OCI-LY3 (cell line): ENCODE results near the gene FAM50B.

Experiments used
- H2AFZ ChIP-seq: fragments of 200-600, 300-600 bp; shearing (Covaris generic); 2 replicates; pipeline ENCODE4 v1.6.0; 2014; ENCODE audit warnings: antibody characterized with exemption, low read depth, low read length
- H3K27ac ChIP-seq: fragments of 200-600, 300-600 bp; sonication (generic); 2 replicates; pipeline ENCODE4 v1.5.1; 2014; ENCODE audit warnings: mild to moderate bottlenecking, low read length, moderate library complexity, mixed read lengths
- H3K27me3 ChIP-seq: fragments of 200-600, 300-600 bp; sonication (generic); 2 replicates; pipeline ENCODE4 v1.6.1; 2014; ENCODE audit warnings: low read depth, low read length, mixed read lengths
- H3K36me3 ChIP-seq: fragments of 200-600, 300-600 bp; sonication (generic); replicated peaks from 2 replicates; pipeline ENCODE3; 2014; ENCODE audit warnings: low read depth, low read length, mixed read lengths
- H3K4me1 ChIP-seq: fragments of 300-600, 200-600 bp; sonication (generic); 2 replicates; pipeline ENCODE4 v1.6.1; 2014; ENCODE audit warnings: low read length, mixed read lengths
- H3K4me2 ChIP-seq: fragments of 200-600, 300-600 bp; sonication (generic); 2 replicates; pipeline ENCODE4 v1.6.1; 2014; ENCODE audit warnings: low read length, mixed read lengths
- H3K4me3 ChIP-seq: fragments of 300-600, 200-600 bp; sonication (generic); 2 replicates; pipeline ENCODE4 v1.5.1; 2014; ENCODE audit warnings: antibody characterized with exemption, mild to moderate bottlenecking, low read length, moderate library complexity
- H3K79me2 ChIP-seq: fragments of 300-600, 200-600 bp; shearing (Covaris generic); 2 replicates; pipeline ENCODE4 v1.6.1; 2014; ENCODE audit warnings: mild to moderate bottlenecking, low read length, mixed read lengths
- H3K9ac ChIP-seq: fragments of 300-600, 200-600 bp; shearing (Covaris generic); 2 replicates; pipeline ENCODE4 v1.6.0; 2014; ENCODE audit warnings: mild to moderate bottlenecking, low read length, moderate library complexity
- H3K9me3 ChIP-seq: fragments of 200-600, 300-600 bp; shearing (Covaris generic); 2 replicates; pipeline ENCODE4 v1.6.1; 2014; ENCODE audit warnings: low read length, mixed read lengths; ENCODE audit not compliant: insufficient read depth
- H4K20me1 ChIP-seq: fragments of 200-600, 300-600 bp; sonication (generic); 2 replicates; pipeline ENCODE4 v1.6.1; 2016; ENCODE audit warnings: low read length, mixed read lengths; ENCODE audit not compliant: insufficient read depth
- EZH2phosphoT487 ChIP-seq: fragments of 200-600 bp; shearing (Covaris generic); IDR thresholded peaks from 2 replicates; pipeline ENCODE4 v1.6.1; 2018; ENCODE audit warnings: antibody characterized with exemption, mixed run types, low read depth
- TF ChIP-seq, protein P1 (sequence below): fragments of 200-600, 300-600 bp; sonication (generic); IDR thresholded peaks from 2 replicates; pipeline ENCODE4 v1.5.1; 2014; ENCODE audit warnings: antibody characterized with exemption, low read length, low read depth

FAM50B gene

DNA sequence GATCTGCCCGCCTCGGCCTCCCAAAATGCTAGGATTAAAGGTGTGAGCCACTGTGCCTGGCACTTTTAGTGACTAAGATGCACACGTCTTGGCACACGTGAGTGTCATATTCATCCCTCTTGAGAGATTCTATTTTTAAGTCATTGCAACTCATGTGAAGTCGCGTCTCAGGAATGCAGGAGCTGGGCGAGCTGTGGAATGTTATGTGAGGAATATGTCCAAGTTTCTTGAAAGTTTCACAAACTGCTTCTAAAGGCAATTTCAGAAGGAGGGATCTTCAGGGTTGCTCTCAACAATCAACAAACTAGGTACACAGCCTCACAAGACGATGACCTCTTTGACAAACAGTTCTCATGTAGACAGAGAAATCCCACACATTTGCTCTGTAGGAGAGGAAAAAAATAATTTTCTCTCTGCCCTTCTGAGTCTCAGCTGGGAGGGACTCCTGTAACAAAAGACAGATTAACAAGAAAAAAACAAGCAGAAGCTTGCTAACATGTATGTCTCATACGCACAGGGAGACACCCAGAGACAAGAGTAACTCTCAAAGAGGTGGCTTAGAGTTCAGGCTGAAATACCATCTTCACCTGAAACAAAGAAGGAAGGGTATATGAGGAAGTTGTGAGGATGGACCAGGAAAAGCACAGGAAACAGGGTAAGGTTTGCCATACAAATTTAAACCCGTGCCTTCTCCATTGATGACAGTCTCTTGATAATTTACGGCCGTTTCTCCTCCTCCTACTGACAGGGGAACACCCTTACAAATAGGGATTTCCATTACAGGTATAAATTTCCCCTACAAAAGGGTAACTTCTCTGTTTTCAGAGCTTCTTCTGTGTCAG, 45.3 kb upstream of the FAM50B start:
- Histone ChIP-seq H2AFZ (0 out of 2 replicates have a peak overlapping the region, but pooled peaks have one; percentile 12), H3K4me1 (peaks cover 45% of the 10 kb centered on the region), H3K36me3 (peaks cover 4% of the 10 kb centered on the region), H3K9ac (peak overlapping the region; percentile 57; the same call in 1 of the 2 replicates), H3K4me2 (peak overlapping the region; percentile 64), H3K4me3 (peak overlapping the region; percentile 30), H3K9me3 (peaks cover 6% of the 10 kb centered on the region; the same call in 1 of the 2 replicates), H3K27me3 (no peaks in the 10 kb centered on the region), H4K20me1 (no peaks in the 10 kb centered on the region), H3K79me2 (no peaks in the 10 kb centered on the region), H3K27ac (peak overlapping the region; percentile 90)
- TF ChIP-seq, protein P1, sequence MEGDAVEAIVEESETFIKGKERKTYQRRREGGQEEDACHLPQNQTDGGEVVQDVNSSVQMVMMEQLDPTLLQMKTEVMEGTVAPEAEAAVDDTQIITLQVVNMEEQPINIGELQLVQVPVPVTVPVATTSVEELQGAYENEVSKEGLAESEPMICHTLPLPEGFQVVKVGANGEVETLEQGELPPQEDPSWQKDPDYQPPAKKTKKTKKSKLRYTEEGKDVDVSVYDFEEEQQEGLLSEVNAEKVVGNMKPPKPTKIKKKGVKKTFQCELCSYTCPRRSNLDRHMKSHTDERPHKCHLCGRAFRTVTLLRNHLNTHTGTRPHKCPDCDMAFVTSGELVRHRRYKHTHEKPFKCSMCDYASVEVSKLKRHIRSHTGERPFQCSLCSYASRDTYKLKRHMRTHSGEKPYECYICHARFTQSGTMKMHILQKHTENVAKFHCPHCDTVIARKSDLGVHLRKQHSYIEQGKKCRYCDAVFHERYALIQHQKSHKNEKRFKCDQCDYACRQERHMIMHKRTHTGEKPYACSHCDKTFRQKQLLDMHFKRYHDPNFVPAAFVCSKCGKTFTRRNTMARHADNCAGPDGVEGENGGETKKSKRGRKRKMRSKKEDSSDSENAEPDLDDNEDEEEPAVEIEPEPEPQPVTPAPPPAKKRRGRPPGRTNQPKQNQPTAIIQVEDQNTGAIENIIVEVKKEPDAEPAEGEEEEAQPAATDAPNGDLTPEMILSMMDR, result no peak
- no peak for TF ChIP-seq EZH2phosphoT487

DNA sequence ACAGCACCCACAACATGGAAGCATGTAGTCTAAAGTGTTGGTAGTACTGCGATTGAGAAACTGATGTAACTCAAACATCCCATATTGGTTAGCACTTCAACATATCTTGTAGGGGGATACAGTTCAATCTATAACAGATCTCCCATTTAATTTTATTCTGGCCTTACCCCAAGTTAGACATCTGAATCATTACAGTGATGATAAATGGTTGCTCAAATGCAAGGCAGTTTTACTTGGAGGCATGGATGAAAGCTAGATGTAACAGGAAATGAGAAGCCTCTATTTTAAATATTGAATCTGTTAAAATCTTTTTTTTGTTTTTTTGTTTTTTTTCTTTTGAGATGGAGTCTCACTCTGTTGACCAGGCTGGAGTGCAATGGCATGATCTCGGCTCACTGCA, 44.2 kb upstream of the FAM50B start:
- Histone ChIP-seq H3K4me2 (no peak overlapping the region), H3K36me3 (peaks cover 4% of the 10 kb centered on the region), H3K27ac (peak overlapping the region; percentile 90), H2AFZ (no peak overlapping the region), H3K9me3 (peaks cover 6% of the 10 kb centered on the region; the same call in 1 of the 2 replicates), H4K20me1 (no peaks in the 10 kb centered on the region), H3K4me1 (peaks cover 45% of the 10 kb centered on the region), H3K4me3 (no peak overlapping the region), H3K79me2 (no peaks in the 10 kb centered on the region), H3K27me3 (no peaks in the 10 kb centered on the region), H3K9ac (no peak overlapping the region; the same call in 1 of the 2 replicates)
- no peak for TF ChIP-seq EZH2phosphoT487
- TF ChIP-seq, protein P1, result no peak

DNA sequence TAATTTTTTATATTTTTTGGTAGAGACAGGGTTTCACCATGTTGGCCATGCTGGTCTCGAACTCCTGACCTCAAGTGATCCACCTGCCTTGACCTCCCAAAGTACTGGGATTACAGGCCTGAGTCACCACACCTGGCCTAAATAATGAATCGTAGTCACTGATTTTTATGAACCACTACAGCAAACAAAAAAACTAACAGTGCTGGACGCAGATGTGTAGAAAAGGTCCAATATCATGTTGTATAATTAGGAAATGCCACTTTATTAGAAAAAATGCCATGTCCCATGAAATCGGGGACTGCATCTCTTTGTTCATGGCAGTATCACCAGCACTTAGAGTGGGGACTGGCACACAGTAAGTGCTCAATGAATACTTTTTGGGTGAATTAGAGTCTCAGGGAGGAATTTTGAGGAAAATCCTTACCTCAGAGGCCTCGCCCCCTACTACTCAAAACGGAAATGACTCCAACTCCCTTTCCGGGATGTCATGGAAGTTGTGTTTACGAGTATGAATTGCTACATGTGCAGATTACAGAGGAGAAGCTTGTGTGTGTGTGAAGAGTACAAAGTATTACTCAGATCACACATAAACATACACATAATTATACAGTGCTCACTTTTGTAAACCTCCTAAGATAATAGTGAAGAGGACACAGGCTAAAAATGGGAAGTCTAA, 43.6 kb upstream of the FAM50B start:
- no peak overlapping the region for H3K4me2 ChIP-seq
- no peaks in the 10 kb centered on the region for H3K27me3 ChIP-seq
- H3K9me3 ChIP-seq, result peaks cover 6% of the 10 kb centered on the region; the same call in 1 of the 2 replicates
- H3K27ac ChIP-seq, result no peak overlapping the region
- H3K4me3 ChIP-seq, result no peak overlapping the region
- H3K4me1 ChIP-seq, result peaks cover 44% of the 10 kb centered on the region
- peaks cover 4% of the 10 kb centered on the region for H3K36me3 ChIP-seq
- H3K79me2 ChIP-seq, result no peaks in the 10 kb centered on the region
- no peaks in the 10 kb centered on the region for H4K20me1 ChIP-seq
- H2AFZ ChIP-seq, result no peak overlapping the region
- H3K9ac ChIP-seq, result no peak overlapping the region
- TF ChIP-seq EZH2phosphoT487, result no peak
- TF ChIP-seq, protein P1, result no peak
